Measurements from ENCODE around the gene CRLF1. TPM values are rescaled to one million over a fixed set of nuclear protein-coding genes. Genes with fewer than 3 reads are reported as not detected.
A peak's percentile ranks its signal among the peaks of the same experiment; 100 is the strongest.
"Not testable (repeated sequence)": the region's sequence is repeated elsewhere in the genome, so short reads cannot be mapped to it uniquely, and the experiment has no call there.

Gene CRLF1
- total RNA-seq, 1 donor from 2014 or later = 20.0 TPM

GRCh38 chr19:18601875-18602274, 4.7 kb downstream of the CRLF1 start:
- no peak for DNase-seq
- Histone ChIP-seq H3K9me3 (replicated peaks) (no peaks in the 10 kb centered on the region), H3K36me3 (no peaks in the 10 kb centered on the region), H3K4me1 (peaks cover 31% of the 10 kb centered on the region), H3K27ac (replicated peaks) (no peak overlapping the region), H3K27me3 (ENCODE audit: low read depth) (peaks cover 94% of the 10 kb centered on the region), H3K4me3 (no peak overlapping the region)
- intact Hi-C loops (cut with micrococcal nuclease) = no loop called here
- TF ChIP-seq CTCF (IDR thresholded peaks at IDR 0.05; ENCODE audit: borderline replicate concordance) = no peak

- Histone ChIP-seq H3K4me1 (peaks cover 31% of the 10 kb centered on the region), H3K27me3 (ENCODE audit: low read depth) (peaks cover 97% of the 10 kb centered on the region)
- DNase-seq; H3K4me3 ChIP-seq; H3K36me3 ChIP-seq; H3K9me3 ChIP-seq (replicated peaks); intact Hi-C loops (cut with micrococcal nuclease); H3K27ac ChIP-seq (replicated peaks): not testable (repeated sequence)
These were observed 5.8 kb downstream of the CRLF1 start for GRCh38 chr19:18600692-18601397.

GRCh38 chr19:18599485-18599884, 7.1 kb downstream of the CRLF1 start:
- Histone ChIP-seq H3K4me3 (no peak overlapping the region), H3K9me3 (replicated peaks) (no peaks in the 10 kb centered on the region), H3K27ac (replicated peaks) (no peak overlapping the region), H3K4me1 (peaks cover 34% of the 10 kb centered on the region), H3K36me3 (no peaks in the 10 kb centered on the region), H3K27me3 (ENCODE audit: low read depth) (peaks cover 92% of the 10 kb centered on the region)
- no peak for TF ChIP-seq CTCF (IDR thresholded peaks at IDR 0.05; ENCODE audit: borderline replicate concordance)
- DNase-seq = no peak
- intact Hi-C loops (cut with micrococcal nuclease) = no loop called here

GRCh38 chr19:18597809-18598660, 8.6 kb downstream of the CRLF1 start:
- H3K36me3 ChIP-seq = no peaks in the 10 kb centered on the region
- intact Hi-C loops (cut with micrococcal nuclease) = no loop called here
- peaks cover 77% of the 10 kb centered on the region for H3K27me3 ChIP-seq (ENCODE audit: low read depth)
- no peaks in the 10 kb centered on the region for H3K9me3 ChIP-seq (replicated peaks)
- H3K4me3 ChIP-seq = no peak overlapping the region
- H3K4me1 ChIP-seq = peaks cover 30% of the 10 kb centered on the region
- TF ChIP-seq CTCF (IDR thresholded peaks at IDR 0.05; ENCODE audit: borderline replicate concordance) = no peak
- H3K27ac ChIP-seq (replicated peaks) = no peak overlapping the region
- DNase-seq = no peak

GRCh38 chr19:18596752-18597157, 9.8 kb downstream of the CRLF1 start:
- peak; percentile 53 for DNase-seq
- Histone ChIP-seq H3K27ac (replicated peaks) (no peak overlapping the region), H3K4me1 (peaks cover 30% of the 10 kb centered on the region), H3K4me3 (peak overlapping the region; percentile 17), H3K27me3 (ENCODE audit: low read depth) (peaks cover 64% of the 10 kb centered on the region), H3K36me3 (no peaks in the 10 kb centered on the region), H3K9me3 (replicated peaks) (no peaks in the 10 kb centered on the region)
- TF ChIP-seq CTCF (IDR thresholded peaks at IDR 0.05; ENCODE audit: borderline replicate concordance) = no peak
- intact Hi-C loops (cut with micrococcal nuclease) = no loop called here

- Histone ChIP-seq H3K4me1 (peaks cover 33% of the 10 kb centered on the region), H3K27ac (replicated peaks) (no peak overlapping the region), H3K27me3 (ENCODE audit: low read depth) (peaks cover 51% of the 10 kb centered on the region), H3K4me3 (no peak overlapping the region), H3K9me3 (replicated peaks) (no peaks in the 10 kb centered on the region), H3K36me3 (peaks cover 11% of the 10 kb centered on the region)
- no peak for DNase-seq
- TF ChIP-seq CTCF (IDR thresholded peaks at IDR 0.05; ENCODE audit: borderline replicate concordance) = no peak
- intact Hi-C loops (cut with micrococcal nuclease) = no loop called here
These were observed 11.1 kb downstream of the CRLF1 start for GRCh38 chr19:18595475-18595874.
